ENCODE results near the gene PXYLP1. TPM values are rescaled to one million over a fixed set of nuclear protein-coding genes. Genes with fewer than 3 reads are reported as not detected.

Gene PXYLP1
- total and polyA plus RNA-seq, 10 of the 15 experiments (the other 5 are each of a cell fraction or from before 2014, with no cell fraction given) = 0.06 to 1.7 (median 0.35) TPM

GRCh38 chr3:141267629-141268028 is 36.0 kb downstream of the PXYLP1 start:
- CTCF ChIA-PET = interaction anchor here (0.6 to 1.1 kb wide), 3 partner anchors 10 to 858 kb away, joined by 3 read pairs; no protein-coding TSS in a partner anchor
- Histone ChIP-seq H3K4me1 (ENCODE audit: control insufficient read depth, insufficient read depth, low read length) (peaks cover 2% of the 10 kb centered on the region; the same call in 1 of the 2 replicates), H3K4me3 (peak overlapping the region; percentile 51), H3K79me2 (ENCODE audit: control insufficient read depth, insufficient read depth, low read length) (no peaks in the 10 kb centered on the region), H3K27ac (ENCODE audit: control insufficient read depth, insufficient read depth) (no peak overlapping the region), H3K27me3 (replicated peaks in 1 of 2; ENCODE audit: control insufficient read depth in 2 of 2, insufficient read depth in 2 of 2, low read length in 1 of 2) (0 out of 4 replicates have a peak, but pooled peaks cover 0 to 4% of the 10 kb centered on the region in 2 experiments), H3K36me3 (ENCODE audit: control insufficient read depth in 2 of 2, insufficient read depth in 2 of 2, low read length in 1 of 2) (no peaks in the 10 kb centered on the region), H2AFZ (ENCODE audit: control insufficient read depth, low read depth, low read length) (peak overlapping the region; percentile 15), H3K4me2 (ENCODE audit: control insufficient read depth, insufficient read depth) (peak overlapping the region; percentile 61; the same call in 1 of the 2 replicates), H4K20me1 (ENCODE audit: control insufficient read depth, insufficient read depth) (no peaks in the 10 kb centered on the region), H3K9me3 (replicated peaks; ENCODE audit: control insufficient read depth, insufficient read depth, low read length) (no peaks in the 10 kb centered on the region), H3K9ac (ENCODE audit: control insufficient read depth, insufficient read depth, low read length) (peak overlapping the region; percentile 10; the same call in 1 of the 2 replicates)
- intact Hi-C loops (cut with micrococcal nuclease; ENCODE audit: unreplicated experiment) (no loop called here), in situ Hi-C loops (cut with MboI) (no loop called here)
- ATAC-seq (no peak), FAIRE-seq (no peak), DNase-seq (ENCODE audit: low read depth, low spot score) (no peak)
- RAD21 ChIA-PET (ENCODE audit: unreplicated experiment) = no interaction called here
- SMC1A ChIA-PET (ENCODE audit: uncharacterized antibody, unreplicated experiment) = interaction anchor here (1.2 kb wide), 1 partner anchor 19 kb away, joined by 5 read pairs; no protein-coding TSS in a partner anchor
- no TSS peak for BruUV-seq (replicated peaks)
- no peak for TF ChIP-seq POLR2A (IDR thresholded peaks at IDR 0.05; ENCODE audit: low read depth, low read length)
- no peak for TF ChIP-seq CHD4 (IDR thresholded peaks at IDR 0.05)
- TF ChIP-seq BMI1 (IDR thresholded peaks at IDR 0.05; ENCODE audit: borderline replicate concordance) = no peak
- TF ChIP-seq SP1 (IDR thresholded peaks at IDR 0.05; ENCODE audit: low read depth, low read length) = no peak
- no peak for TF ChIP-seq TCF12 (IDR thresholded peaks at IDR 0.05; ENCODE audit: low read depth, low read length)
- TF ChIP-seq TARDBP (IDR thresholded peaks at IDR 0.05; ENCODE audit: borderline replicate concordance) = no peak
- no peak for TF ChIP-seq IRF5 (IDR thresholded peaks at IDR 0.05; ENCODE audit: borderline replicate concordance)
- no peak for TF ChIP-seq STAT1 (conservative IDR thresholded peaks at IDR 0.05)
- POLR2A ChIA-PET = interaction anchor here (0.6 to 0.9 kb wide), 2 partner anchors 191 to 219 kb away, joined by 3 to 5 read pairs; partner anchors contain the start of gene RASA2

DNA sequence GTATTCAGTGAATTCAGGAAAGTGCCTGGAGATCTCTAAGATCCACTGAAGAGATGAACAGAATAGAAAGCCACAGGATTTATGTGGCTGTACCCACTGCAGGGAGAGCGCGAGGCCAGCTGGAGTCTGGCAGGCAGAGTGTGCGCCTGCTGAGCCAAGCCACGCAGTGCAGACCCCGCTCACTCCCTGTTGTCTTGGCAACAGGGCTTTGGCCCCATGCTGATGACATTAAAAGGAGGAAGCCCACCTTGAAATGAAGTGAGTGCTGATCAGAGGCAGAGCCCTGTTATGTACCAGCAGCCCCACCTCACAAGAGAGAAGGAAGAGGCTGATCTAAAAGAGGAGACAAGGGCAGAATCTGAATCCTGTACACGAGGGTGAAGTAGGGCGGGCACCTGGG is 36.7 kb downstream of the PXYLP1 start:
- SMC1A ChIA-PET (ENCODE audit: uncharacterized antibody, unreplicated experiment) = no interaction called here
- FAIRE-seq (no peak), ATAC-seq (no peak), DNase-seq (ENCODE audit: low read depth, low spot score) (no peak)
- no TSS peak for BruUV-seq (replicated peaks)
- in situ Hi-C loops (cut with MboI) (no loop called here), intact Hi-C loops (cut with micrococcal nuclease; ENCODE audit: unreplicated experiment) (no loop called here)
- Histone ChIP-seq H3K4me3 (no peak overlapping the region), H3K4me1 (ENCODE audit: control insufficient read depth, insufficient read depth, low read length) (peaks cover 2% of the 10 kb centered on the region; the same call in 1 of the 2 replicates), H3K27me3 (replicated peaks in 1 of 2; ENCODE audit: control insufficient read depth in 2 of 2, insufficient read depth in 2 of 2, low read length in 1 of 2) (peaks cover 0 to 4% of the 10 kb centered on the region in 2 experiments; a peak in 1 of 4 replicates), H2AFZ (ENCODE audit: control insufficient read depth, low read depth, low read length) (no peak overlapping the region), H3K36me3 (ENCODE audit: control insufficient read depth in 2 of 2, insufficient read depth in 2 of 2, low read length in 1 of 2) (no peaks in the 10 kb centered on the region), H3K4me2 (ENCODE audit: control insufficient read depth, insufficient read depth) (no peak overlapping the region), H3K79me2 (ENCODE audit: control insufficient read depth, insufficient read depth, low read length) (no peaks in the 10 kb centered on the region), H3K9ac (ENCODE audit: control insufficient read depth, insufficient read depth, low read length) (no peak overlapping the region), H3K27ac (ENCODE audit: control insufficient read depth, insufficient read depth) (no peak overlapping the region), H4K20me1 (ENCODE audit: control insufficient read depth, insufficient read depth) (no peaks in the 10 kb centered on the region), H3K9me3 (replicated peaks; ENCODE audit: control insufficient read depth, insufficient read depth, low read length) (no peaks in the 10 kb centered on the region)
- RAD21 ChIA-PET (ENCODE audit: unreplicated experiment) = interaction anchor here (0.5 kb wide), 1 partner anchor 639 kb away, joined by 3 read pairs; no protein-coding TSS in a partner anchor
- POLR2A ChIA-PET = no interaction called here
- CTCF ChIA-PET = no interaction called here
- 79% methylated on average over 7 of the region's 7 CpGs for WGBS (ENCODE audit: insufficient coverage, insufficient replicate concordance, low lambda C conversion rate, missing lambda C conversion rate)
- TF ChIP-seq RB1 (IDR thresholded peaks at IDR 0.05; ENCODE audit: borderline replicate concordance) = no peak
- TF ChIP-seq ZNF207 (IDR thresholded peaks at IDR 0.05; ENCODE audit: borderline replicate concordance) = no peak
- TF ChIP-seq, protein P1, sequence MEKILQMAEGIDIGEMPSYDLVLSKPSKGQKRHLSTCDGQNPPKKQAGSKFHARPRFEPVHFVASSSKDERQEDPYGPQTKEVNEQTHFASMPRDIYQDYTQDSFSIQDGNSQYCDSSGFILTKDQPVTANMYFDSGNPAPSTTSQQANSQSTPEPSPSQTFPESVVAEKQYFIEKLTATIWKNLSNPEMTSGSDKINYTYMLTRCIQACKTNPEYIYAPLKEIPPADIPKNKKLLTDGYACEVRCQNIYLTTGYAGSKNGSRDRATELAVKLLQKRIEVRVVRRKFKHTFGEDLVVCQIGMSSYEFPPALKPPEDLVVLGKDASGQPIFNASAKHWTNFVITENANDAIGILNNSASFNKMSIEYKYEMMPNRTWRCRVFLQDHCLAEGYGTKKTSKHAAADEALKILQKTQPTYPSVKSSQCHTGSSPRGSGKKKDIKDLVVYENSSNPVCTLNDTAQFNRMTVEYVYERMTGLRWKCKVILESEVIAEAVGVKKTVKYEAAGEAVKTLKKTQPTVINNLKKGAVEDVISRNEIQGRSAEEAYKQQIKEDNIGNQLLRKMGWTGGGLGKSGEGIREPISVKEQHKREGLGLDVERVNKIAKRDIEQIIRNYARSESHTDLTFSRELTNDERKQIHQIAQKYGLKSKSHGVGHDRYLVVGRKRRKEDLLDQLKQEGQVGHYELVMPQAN (conservative IDR thresholded peaks at IDR 0.05) = no peak
- TF ChIP-seq, protein P2, sequence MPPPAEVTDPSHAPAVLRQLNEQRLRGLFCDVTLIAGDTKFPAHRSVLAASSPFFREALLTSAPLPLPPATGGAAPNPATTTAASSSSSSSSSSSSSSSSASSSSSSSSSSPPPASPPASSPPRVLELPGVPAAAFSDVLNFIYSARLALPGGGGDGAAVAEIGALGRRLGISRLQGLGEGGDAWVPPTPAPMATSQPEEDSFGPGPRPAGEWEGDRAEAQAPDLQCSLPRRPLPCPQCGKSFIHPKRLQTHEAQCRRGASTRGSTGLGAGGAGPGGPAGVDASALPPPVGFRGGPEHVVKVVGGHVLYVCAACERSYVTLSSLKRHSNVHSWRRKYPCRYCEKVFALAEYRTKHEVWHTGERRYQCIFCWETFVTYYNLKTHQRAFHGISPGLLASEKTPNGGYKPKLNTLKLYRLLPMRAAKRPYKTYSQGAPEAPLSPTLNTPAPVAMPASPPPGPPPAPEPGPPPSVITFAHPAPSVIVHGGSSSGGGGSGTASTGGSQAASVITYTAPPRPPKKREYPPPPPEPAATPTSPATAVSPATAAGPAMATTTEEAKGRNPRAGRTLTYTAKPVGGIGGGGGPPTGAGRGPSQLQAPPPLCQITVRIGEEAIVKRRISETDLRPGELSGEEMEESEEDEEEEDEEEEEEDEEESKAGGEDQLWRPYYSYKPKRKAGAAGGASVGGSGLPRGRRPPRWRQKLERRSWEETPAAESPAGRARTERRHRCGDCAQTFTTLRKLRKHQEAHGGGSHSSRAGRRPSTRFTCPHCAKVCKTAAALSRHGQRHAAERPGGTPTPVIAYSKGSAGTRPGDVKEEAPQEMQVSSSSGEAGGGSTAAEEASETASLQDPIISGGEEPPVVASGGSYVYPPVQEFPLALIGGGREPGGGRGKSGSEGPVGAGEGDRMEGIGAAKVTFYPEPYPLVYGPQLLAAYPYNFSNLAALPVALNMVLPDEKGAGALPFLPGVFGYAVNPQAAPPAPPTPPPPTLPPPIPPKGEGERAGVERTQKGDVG (CRISPR knock-in tag; IDR thresholded peaks at IDR 0.05) = no peak
- TF ChIP-seq SIX5 (IDR thresholded peaks at IDR 0.05; ENCODE audit: low read depth, low read length, severe bottlenecking) = no peak

Measured in GM12878 (cell line).